OCI-LY7 (cell line): ENCODE measurements around the gene UBAP1.

Source experiments
- EZH2phosphoT487 ChIP-seq: fragments of 200-600 bp; sonication (generic); IDR thresholded peaks from 2 replicates; pipeline ENCODE4 v1.6.1; 2018; ENCODE audit warnings: low read depth, borderline replicate concordance, mild to moderate bottlenecking, mixed run types, antibody characterized with exemption, low read length, moderate library complexity, mixed read lengths
- TF ChIP-seq, protein P1 (sequence below): fragments of 200-600 bp; sonication (generic); conservative IDR thresholded peaks from 2 replicates; pipeline ENCODE4 v1.5.1; 2014; ENCODE audit warnings: mild to moderate bottlenecking, antibody characterized with exemption, low read length, moderate library complexity, mixed read lengths

DNA sequence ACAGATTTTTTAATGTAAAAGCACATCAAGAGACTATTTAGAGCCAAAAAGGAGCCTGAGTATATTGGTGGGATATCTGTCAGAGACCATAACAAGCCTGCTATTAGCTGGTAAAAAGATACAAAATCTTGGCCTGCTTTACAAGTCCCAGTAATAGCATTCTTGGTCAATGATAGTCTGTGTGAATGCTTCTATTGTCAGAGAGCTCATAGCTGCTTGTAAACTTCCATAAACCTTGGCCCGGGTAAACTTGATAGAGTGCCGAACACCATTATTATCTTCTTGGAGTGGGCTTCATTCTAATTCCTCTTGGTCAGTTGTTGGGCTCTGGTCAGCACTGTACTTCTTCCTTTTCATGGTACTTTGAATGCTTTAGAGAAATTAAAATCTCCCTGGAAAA is 64.0 kb downstream of the UBAP1 start:
- TF ChIP-seq, protein P1, sequence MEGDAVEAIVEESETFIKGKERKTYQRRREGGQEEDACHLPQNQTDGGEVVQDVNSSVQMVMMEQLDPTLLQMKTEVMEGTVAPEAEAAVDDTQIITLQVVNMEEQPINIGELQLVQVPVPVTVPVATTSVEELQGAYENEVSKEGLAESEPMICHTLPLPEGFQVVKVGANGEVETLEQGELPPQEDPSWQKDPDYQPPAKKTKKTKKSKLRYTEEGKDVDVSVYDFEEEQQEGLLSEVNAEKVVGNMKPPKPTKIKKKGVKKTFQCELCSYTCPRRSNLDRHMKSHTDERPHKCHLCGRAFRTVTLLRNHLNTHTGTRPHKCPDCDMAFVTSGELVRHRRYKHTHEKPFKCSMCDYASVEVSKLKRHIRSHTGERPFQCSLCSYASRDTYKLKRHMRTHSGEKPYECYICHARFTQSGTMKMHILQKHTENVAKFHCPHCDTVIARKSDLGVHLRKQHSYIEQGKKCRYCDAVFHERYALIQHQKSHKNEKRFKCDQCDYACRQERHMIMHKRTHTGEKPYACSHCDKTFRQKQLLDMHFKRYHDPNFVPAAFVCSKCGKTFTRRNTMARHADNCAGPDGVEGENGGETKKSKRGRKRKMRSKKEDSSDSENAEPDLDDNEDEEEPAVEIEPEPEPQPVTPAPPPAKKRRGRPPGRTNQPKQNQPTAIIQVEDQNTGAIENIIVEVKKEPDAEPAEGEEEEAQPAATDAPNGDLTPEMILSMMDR: no peak
- no peak for TF ChIP-seq EZH2phosphoT487
